ENCODE data around the gene KRT7. TPM values are rescaled to one million over a fixed set of nuclear protein-coding genes. Genes with fewer than 3 reads are reported as not detected.
A peak's percentile ranks its signal among the peaks of the same experiment; 100 is the strongest.

The KRT7 gene
- total RNA-seq, 1 donor from 2014 or later = not detected

- Histone ChIP-seq H3K36me3 (ENCODE audit: control insufficient read depth in 3 of 3, insufficient read depth in 3 of 3, low read length in 3 of 3) (no peaks in the 10 kb centered on the region), H3K27me3 (ENCODE audit: control insufficient read depth in 3 of 3, insufficient read depth in 3 of 3, low read length in 3 of 3) (peaks cover 0 to 8% (median 0%) of the 10 kb centered on the region in 3 donors), H3K9me3 (ENCODE audit: control insufficient read depth in 3 of 3, low read length in 3 of 3) (no peaks in the 10 kb centered on the region), H3K27ac (ENCODE audit: low read depth, low read length) (peak overlapping the region; percentile 65), H3K4me3 (ENCODE audit: low read length in 3 of 3) (peak overlapping the region in 2 of 3 donors; percentile 34 to 54), H3K4me1 (ENCODE audit: control insufficient read depth in 3 of 3, insufficient read depth in 3 of 3, low read length in 3 of 3) (peaks cover 27 to 49% (median 49%) of the 10 kb centered on the region in 3 donors), H3K9ac (ENCODE audit: low read depth in 1 of 3, low read length in 3 of 3) (peak overlapping the region; percentile 24 to 54 (median 40))
These were observed 33.6 kb upstream of the KRT7 start for GRCh38 chr12:52199294-52199919.

DNA sequence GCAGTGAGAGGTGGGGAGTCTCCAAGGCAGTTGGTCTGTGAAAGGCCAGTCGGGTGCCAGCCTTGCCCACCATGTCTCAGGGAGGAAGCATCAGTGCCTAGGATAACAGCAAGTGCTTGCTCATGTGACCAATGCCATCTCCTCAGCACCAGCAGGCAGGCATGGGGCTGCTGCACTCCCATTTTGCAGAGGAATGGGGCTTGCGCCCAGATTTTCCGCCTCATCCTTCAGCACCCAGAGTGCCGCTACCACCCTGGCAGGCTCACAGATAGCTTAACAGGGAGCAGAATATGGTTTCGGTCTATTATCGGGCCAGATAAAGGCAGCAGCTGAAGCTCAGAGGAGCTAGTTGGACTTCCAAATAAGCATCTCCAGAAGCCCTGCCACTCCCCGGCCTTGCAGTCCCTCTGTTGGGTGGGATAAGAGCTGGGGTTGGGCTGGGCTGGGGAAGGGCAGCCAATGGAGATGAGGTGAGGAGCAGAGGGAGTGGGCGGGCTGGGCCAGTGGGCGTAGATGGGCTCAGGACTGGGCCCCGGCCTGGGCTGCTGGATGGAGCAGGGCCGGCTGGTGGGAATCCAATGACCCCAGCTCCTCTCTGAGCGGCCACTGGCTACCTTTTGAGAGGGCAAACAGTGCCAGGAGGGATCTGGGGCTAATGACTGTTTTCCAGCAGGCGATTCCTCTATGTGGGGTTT lies 32.8 kb upstream of the KRT7 start:
- Histone ChIP-seq H3K27me3 (ENCODE audit: control insufficient read depth in 3 of 3, insufficient read depth in 3 of 3, low read length in 3 of 3) (peaks cover 0 to 8% (median 0%) of the 10 kb centered on the region in 3 donors), H3K27ac (ENCODE audit: low read depth, low read length) (no peak overlapping the region), H3K36me3 (ENCODE audit: control insufficient read depth in 3 of 3, insufficient read depth in 3 of 3, low read length in 3 of 3) (no peaks in the 10 kb centered on the region), H3K4me1 (ENCODE audit: control insufficient read depth in 3 of 3, insufficient read depth in 3 of 3, low read length in 3 of 3) (peaks cover 27 to 49% (median 46%) of the 10 kb centered on the region in 3 donors), H3K4me3 (ENCODE audit: low read length in 3 of 3) (no peak overlapping the region), H3K9ac (ENCODE audit: low read depth in 1 of 3, low read length in 3 of 3) (peak overlapping the region in 1 of 3 donors; percentile 25), H3K9me3 (ENCODE audit: control insufficient read depth in 3 of 3, low read length in 3 of 3) (no peaks in the 10 kb centered on the region)

DNA sequence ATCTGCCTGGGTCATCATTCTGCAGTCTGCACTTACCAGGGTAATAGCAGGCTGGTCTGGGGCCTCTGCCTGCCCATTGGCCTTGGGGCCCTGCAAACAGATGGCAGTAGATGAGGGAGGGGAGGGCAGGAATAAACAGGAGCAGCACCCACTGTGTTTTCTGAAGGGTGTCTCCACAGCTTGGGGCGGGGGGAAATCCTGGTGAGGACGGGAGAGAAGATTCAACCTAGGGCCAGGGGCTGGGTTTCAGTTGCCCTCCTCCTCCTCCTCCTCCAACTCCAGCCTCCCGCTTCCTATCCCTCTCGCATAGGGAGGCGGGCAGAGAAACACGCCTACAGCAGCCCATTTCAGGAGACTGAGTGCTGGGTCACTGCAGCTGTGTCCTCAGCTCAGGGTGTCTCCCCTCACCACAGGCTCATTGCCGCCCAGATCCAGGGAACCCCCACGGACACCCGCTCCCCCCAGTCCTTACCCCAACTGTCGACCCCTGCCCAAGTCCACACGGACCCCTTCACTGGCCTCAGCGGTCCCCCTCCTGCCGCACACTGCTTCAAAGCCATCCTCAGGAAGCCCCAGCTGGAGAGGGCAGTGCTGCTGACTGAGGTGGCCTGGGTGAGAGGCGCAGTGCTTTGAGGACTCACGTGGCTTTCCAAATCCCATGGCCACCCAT lies 32.1 kb upstream of the KRT7 start:
- no peak overlapping the region for H3K4me3 ChIP-seq (ENCODE audit: low read length in 3 of 3)
- peaks cover 27 to 50% (median 49%) of the 10 kb centered on the region in 3 donors for H3K4me1 ChIP-seq (ENCODE audit: control insufficient read depth in 3 of 3, insufficient read depth in 3 of 3, low read length in 3 of 3)
- H3K36me3 ChIP-seq (ENCODE audit: control insufficient read depth in 3 of 3, insufficient read depth in 3 of 3, low read length in 3 of 3) = no peaks in the 10 kb centered on the region
- no peak overlapping the region for H3K27ac ChIP-seq (ENCODE audit: low read depth, low read length)
- no peaks in the 10 kb centered on the region for H3K9me3 ChIP-seq (ENCODE audit: control insufficient read depth in 3 of 3, low read length in 3 of 3)
- peak overlapping the region in 1 of 3 donors; percentile 25 for H3K9ac ChIP-seq (ENCODE audit: low read depth in 1 of 3, low read length in 3 of 3)
- H3K27me3 ChIP-seq (ENCODE audit: control insufficient read depth in 3 of 3, insufficient read depth in 3 of 3, low read length in 3 of 3) = peaks cover 0 to 8% (median 0%) of the 10 kb centered on the region in 3 donors

DNA sequence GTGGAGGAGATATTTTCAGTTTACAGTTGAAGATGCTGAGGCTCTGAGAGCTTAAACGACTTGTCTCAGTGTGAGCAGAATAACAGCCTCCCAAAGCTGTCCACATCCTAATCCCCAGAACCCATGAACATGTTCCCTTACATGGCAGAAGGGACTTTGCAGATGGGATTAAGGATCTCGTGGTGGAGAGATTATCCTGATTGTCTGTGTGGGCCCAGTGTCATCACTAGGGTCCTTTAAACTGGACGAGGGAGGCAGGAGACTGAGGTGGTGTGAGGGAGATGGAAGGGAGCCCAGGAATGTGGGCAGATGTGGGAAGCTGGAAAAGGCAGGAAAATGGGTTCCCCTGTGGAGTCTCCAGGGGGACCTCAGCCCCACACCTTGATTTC lies 31.6 kb upstream of the KRT7 start:
- Histone ChIP-seq H3K9me3 (ENCODE audit: control insufficient read depth in 3 of 3, low read length in 3 of 3) (no peaks in the 10 kb centered on the region), H3K27me3 (ENCODE audit: control insufficient read depth in 3 of 3, insufficient read depth in 3 of 3, low read length in 3 of 3) (peaks cover 0 to 8% (median 0%) of the 10 kb centered on the region in 3 donors), H3K4me1 (ENCODE audit: control insufficient read depth in 3 of 3, insufficient read depth in 3 of 3, low read length in 3 of 3) (peaks cover 27 to 50% (median 49%) of the 10 kb centered on the region in 3 donors), H3K4me3 (ENCODE audit: low read length in 3 of 3) (no peak overlapping the region), H3K36me3 (ENCODE audit: control insufficient read depth in 3 of 3, insufficient read depth in 3 of 3, low read length in 3 of 3) (no peaks in the 10 kb centered on the region), H3K27ac (ENCODE audit: low read depth, low read length) (no peak overlapping the region), H3K9ac (ENCODE audit: low read depth in 1 of 3, low read length in 3 of 3) (no peak overlapping the region)

DNA sequence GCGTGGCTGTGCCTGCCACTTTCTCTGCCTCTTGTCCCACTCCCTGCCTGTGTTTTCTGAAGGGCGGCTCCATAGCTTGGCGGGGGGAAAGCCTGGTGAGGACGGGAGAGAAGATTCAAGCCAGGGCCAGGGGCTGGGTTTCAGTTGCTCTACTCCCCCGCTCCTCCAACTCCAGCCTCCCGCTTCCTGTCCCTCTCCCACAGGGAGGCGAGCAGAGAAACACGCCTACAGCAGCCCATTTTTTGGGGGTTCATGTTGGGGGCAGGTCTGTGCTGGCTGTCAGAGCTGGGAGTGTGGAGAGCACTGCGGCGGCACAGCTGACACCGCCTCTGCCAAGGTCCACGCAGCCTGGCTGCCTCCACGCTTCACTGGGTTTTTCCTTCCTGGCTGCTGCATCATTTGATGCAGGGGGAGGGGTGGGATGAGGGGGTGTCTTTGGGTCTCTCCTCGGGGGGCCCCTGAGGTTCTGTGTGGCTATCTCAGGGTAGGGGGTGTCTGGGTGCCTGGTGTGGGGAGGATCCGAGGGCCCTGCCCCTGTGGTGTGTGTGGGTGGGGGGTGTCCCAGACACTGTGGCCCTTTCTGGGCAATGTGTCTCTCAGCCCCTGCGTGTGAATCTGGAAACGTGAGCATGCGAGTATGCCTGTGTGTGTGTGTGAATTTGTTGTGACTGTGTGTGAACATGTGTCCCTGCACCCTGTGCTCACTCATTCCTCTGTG lies 30.5 kb upstream of the KRT7 start:
- H3K4me3 ChIP-seq (ENCODE audit: low read length in 3 of 3) = no peak overlapping the region
- H3K27me3 ChIP-seq (ENCODE audit: control insufficient read depth in 3 of 3, insufficient read depth in 3 of 3, low read length in 3 of 3) = peaks cover 0 to 8% (median 0%) of the 10 kb centered on the region in 3 donors
- H3K27ac ChIP-seq (ENCODE audit: low read depth, low read length) = no peak overlapping the region
- H3K9ac ChIP-seq (ENCODE audit: low read depth in 1 of 3, low read length in 3 of 3) = no peak overlapping the region
- no peaks in the 10 kb centered on the region for H3K36me3 ChIP-seq (ENCODE audit: control insufficient read depth in 3 of 3, insufficient read depth in 3 of 3, low read length in 3 of 3)
- peaks cover 33 to 51% (median 51%) of the 10 kb centered on the region in 3 donors for H3K4me1 ChIP-seq (ENCODE audit: control insufficient read depth in 3 of 3, insufficient read depth in 3 of 3, low read length in 3 of 3)
- no peaks in the 10 kb centered on the region for H3K9me3 ChIP-seq (ENCODE audit: control insufficient read depth in 3 of 3, low read length in 3 of 3)

- no peaks in the 10 kb centered on the region for H3K36me3 ChIP-seq (ENCODE audit: control insufficient read depth in 3 of 3, insufficient read depth in 3 of 3, low read length in 3 of 3)
- H3K9me3 ChIP-seq (ENCODE audit: control insufficient read depth in 3 of 3, low read length in 3 of 3) = no peaks in the 10 kb centered on the region
- H3K4me3 ChIP-seq (ENCODE audit: low read length in 3 of 3) = no peak overlapping the region
- H3K9ac ChIP-seq (ENCODE audit: low read depth in 1 of 3, low read length in 3 of 3) = no peak overlapping the region
- H3K27me3 ChIP-seq (ENCODE audit: control insufficient read depth in 3 of 3, insufficient read depth in 3 of 3, low read length in 3 of 3) = peaks cover 0 to 8% (median 0%) of the 10 kb centered on the region in 3 donors
- H3K4me1 ChIP-seq (ENCODE audit: control insufficient read depth in 3 of 3, insufficient read depth in 3 of 3, low read length in 3 of 3) = peaks cover 41 to 51% (median 51%) of the 10 kb centered on the region in 3 donors
- H3K27ac ChIP-seq (ENCODE audit: low read depth, low read length) = no peak overlapping the region
These were observed 29.7 kb upstream of the KRT7 start for GRCh38 chr12:52203079-52203921.

DNA sequence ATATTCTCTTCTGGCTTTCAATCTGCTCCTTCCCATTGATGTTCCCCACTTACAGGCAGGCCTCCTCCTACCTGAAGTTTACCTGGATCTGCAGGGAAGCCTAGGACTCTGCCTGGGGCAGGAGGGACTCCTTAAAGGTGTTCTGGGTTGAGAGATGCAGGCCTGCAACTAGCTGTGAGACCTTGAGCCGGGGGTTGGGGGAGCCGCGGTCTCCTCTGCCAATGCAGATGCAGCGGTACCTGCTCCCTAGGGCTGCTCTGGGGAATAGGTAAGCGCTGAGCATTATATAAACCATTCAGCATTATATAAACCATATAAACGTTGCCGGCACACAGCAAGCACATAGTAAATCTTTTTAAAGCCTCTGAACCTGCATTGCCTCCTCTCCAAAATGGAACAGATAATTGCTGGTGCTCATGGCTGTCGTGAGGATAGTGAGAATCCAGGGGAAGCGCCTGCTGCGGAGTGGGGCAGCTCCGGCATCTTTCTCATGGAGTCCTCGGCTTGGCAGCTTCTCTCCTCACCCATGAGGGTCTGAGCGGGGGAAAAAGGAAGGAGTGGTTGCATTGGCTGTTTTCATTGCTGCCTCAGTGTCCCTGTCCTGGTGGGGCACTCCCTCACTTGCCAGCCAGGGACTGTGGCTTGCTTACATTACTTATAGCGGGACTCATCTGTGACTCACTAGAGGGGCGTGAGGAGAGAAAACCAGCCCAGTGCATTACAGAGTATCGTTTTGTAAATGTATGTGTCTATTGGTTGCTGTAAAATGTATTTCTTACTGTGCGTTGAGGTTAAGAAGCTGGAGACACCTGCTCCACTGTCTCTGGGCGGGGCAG lies 28.7 kb upstream of the KRT7 start:
- peaks cover 39 to 49% (median 47%) of the 10 kb centered on the region in 3 donors for H3K4me1 ChIP-seq (ENCODE audit: control insufficient read depth in 3 of 3, insufficient read depth in 3 of 3, low read length in 3 of 3)

GRCh38 chr12:52204931-52205505 lies 28.0 kb upstream of the KRT7 start:
- no peak overlapping the region for H3K9ac ChIP-seq (ENCODE audit: low read depth in 1 of 3, low read length in 3 of 3)
- H3K27ac ChIP-seq (ENCODE audit: low read depth, low read length) = no peak overlapping the region
- no peak overlapping the region for H3K4me3 ChIP-seq (ENCODE audit: low read length in 3 of 3)
- no peaks in the 10 kb centered on the region for H3K9me3 ChIP-seq (ENCODE audit: control insufficient read depth in 3 of 3, low read length in 3 of 3)
- peaks cover 37 to 44% (median 40%) of the 10 kb centered on the region in 3 donors for H3K4me1 ChIP-seq (ENCODE audit: control insufficient read depth in 3 of 3, insufficient read depth in 3 of 3, low read length in 3 of 3)
- peaks cover 0 to 8% (median 0%) of the 10 kb centered on the region in 3 donors for H3K27me3 ChIP-seq (ENCODE audit: control insufficient read depth in 3 of 3, insufficient read depth in 3 of 3, low read length in 3 of 3)
- H3K36me3 ChIP-seq (ENCODE audit: control insufficient read depth in 3 of 3, insufficient read depth in 3 of 3, low read length in 3 of 3) = no peaks in the 10 kb centered on the region

More for the DNA sequence above, 28.7 kb upstream of the KRT7 start:
- H3K27me3 ChIP-seq (ENCODE audit: control insufficient read depth in 3 of 3, insufficient read depth in 3 of 3, low read length in 3 of 3) = peaks cover 0 to 8% (median 0%) of the 10 kb centered on the region in 3 donors
- H3K9me3 ChIP-seq (ENCODE audit: control insufficient read depth in 3 of 3, low read length in 3 of 3) = no peaks in the 10 kb centered on the region
- H3K4me3 ChIP-seq (ENCODE audit: low read length in 3 of 3) = no peak overlapping the region
- H3K36me3 ChIP-seq (ENCODE audit: control insufficient read depth in 3 of 3, insufficient read depth in 3 of 3, low read length in 3 of 3) = no peaks in the 10 kb centered on the region
- no peak overlapping the region for H3K27ac ChIP-seq (ENCODE audit: low read depth, low read length)
- no peak overlapping the region for H3K9ac ChIP-seq (ENCODE audit: low read depth in 1 of 3, low read length in 3 of 3)
